ENCODE measurements around the gene ATXN2. TPM values are rescaled to one million over a fixed set of nuclear protein-coding genes. Genes with fewer than 3 reads are reported as not detected.

Gene ATXN2
- total RNA-seq, 2 experiments from 2014 or later, result 32.2 to 35.6 TPM

- H3K36me3 Mint-ChIP-seq (ENCODE audit: low read depth), result peaks cover 2% of the 10 kb centered on the region
- no peaks in the 10 kb centered on the region for H3K9me3 Mint-ChIP-seq
- no peaks in the 10 kb centered on the region for H3K27me3 Mint-ChIP-seq
- H3K27ac Mint-ChIP-seq, result no peak overlapping the region
- DNase-seq (no peak), ATAC-seq (no peak)
- TF ChIP-seq CTCF (IDR thresholded peaks at IDR 0.05), result no peak
- CTCF ChIA-PET, result interaction anchor here (1.7 to 6.3 kb wide), 3 partner anchors 7 to 62 kb away, joined by 4 to 46 read pairs (median 24); no protein-coding TSS in a partner anchor
- intact Hi-C loops (cut with micrococcal nuclease), result no loop called here
- no peak overlapping the region for H3K4me3 Mint-ChIP-seq
- H3K4me1 Mint-ChIP-seq (ENCODE audit: low read depth), result peaks cover 2% of the 10 kb centered on the region
- POLR2A ChIA-PET, result interaction anchor here (1.2 kb wide), 1 partner anchor 10 kb away, joined by 3 read pairs; no protein-coding TSS in a partner anchor
Observed at GRCh38 chr12:111458546-111459172, 140.5 kb downstream of the ATXN2 start.

GRCh38 chr12:111457577-111457976 lies 141.5 kb downstream of the ATXN2 start:
- DNase-seq (no peak), ATAC-seq (no peak)
- CTCF ChIA-PET, result interaction anchor here (1.5 to 40.2 kb wide), 2 partner anchors 26 to 53 kb away, joined by 3 to 1222 read pairs; partner anchors contain the start of gene SH2B3
- POLR2A ChIA-PET, result no interaction called here
- intact Hi-C loops (cut with micrococcal nuclease), result no loop called here
- Mint-ChIP-seq H3K27me3 (no peaks in the 10 kb centered on the region), H3K4me1 (ENCODE audit: low read depth) (peaks cover 2% of the 10 kb centered on the region), H3K9me3 (no peaks in the 10 kb centered on the region), H3K27ac (no peak overlapping the region), H3K36me3 (ENCODE audit: low read depth) (peaks cover 2% of the 10 kb centered on the region), H3K4me3 (no peak overlapping the region)
- no peak for TF ChIP-seq CTCF (IDR thresholded peaks at IDR 0.05)

DNA sequence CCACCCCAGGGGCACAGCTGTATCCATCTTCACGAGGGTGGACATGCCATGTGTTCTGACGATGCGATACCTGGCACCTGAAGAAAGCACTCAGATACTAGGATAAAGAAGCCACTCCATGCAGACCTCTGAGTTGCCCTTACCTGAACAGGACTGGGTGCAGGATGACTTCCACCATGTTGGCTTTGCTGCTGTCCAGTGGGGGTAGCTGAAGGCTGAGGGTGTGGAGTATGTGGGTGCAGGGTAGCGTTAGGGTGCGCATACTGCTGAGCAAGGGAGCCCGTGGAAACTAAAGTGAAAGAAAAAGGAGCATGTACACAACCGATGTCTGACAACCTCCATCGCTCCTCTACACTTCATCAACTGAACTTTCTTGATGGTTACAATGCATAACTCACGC lies 142.0 kb downstream of the ATXN2 start:
- POLR2A ChIA-PET, result interaction anchor here (0.6 to 0.7 kb wide), 2 partner anchors 66 to 96 kb away, joined by 3 read pairs; no protein-coding TSS in a partner anchor
- no peak for TF ChIP-seq CTCF (IDR thresholded peaks at IDR 0.05)

GRCh38 chr12:111455448-111456320 lies 143.4 kb downstream of the ATXN2 start:
- Mint-ChIP-seq H3K9me3 (no peaks in the 10 kb centered on the region), H3K36me3 (ENCODE audit: low read depth) (peaks cover 12% of the 10 kb centered on the region), H3K4me1 (ENCODE audit: low read depth) (peaks cover 13% of the 10 kb centered on the region), H3K27ac (peak overlapping the region; percentile 39), H3K27me3 (no peaks in the 10 kb centered on the region), H3K4me3 (no peak overlapping the region)
- intact Hi-C loops (cut with micrococcal nuclease), result no loop called here
- TF ChIP-seq CTCF (IDR thresholded peaks at IDR 0.05), result no peak
- no peak for ATAC-seq
- POLR2A ChIA-PET, result interaction anchor here (1.0 to 1.7 kb wide), 3 partner anchors 11 to 56 kb away, joined by 3 to 4 read pairs (median 4); no protein-coding TSS in a partner anchor
- CTCF ChIA-PET, result interaction anchor here (0.9 to 40.2 kb wide), 6 partner anchors 28 to 357 kb away, joined by 3 to 1222 read pairs (median 3); partner anchors contain the start of gene SH2B3
- DNase-seq, result no peak

More for the DNA sequence above, 142.0 kb downstream of the ATXN2 start:
- CTCF ChIA-PET, result interaction anchor here (0.9 to 40.2 kb wide), 4 partner anchors 27 to 356 kb away, joined by 3 to 1222 read pairs (median 3); partner anchors contain the start of gene SH2B3
- intact Hi-C loops (cut with micrococcal nuclease), result no loop called here
- Mint-ChIP-seq H3K27me3 (no peaks in the 10 kb centered on the region), H3K9me3 (no peaks in the 10 kb centered on the region), H3K27ac (no peak overlapping the region), H3K36me3 (ENCODE audit: low read depth) (peaks cover 2% of the 10 kb centered on the region), H3K4me3 (no peak overlapping the region), H3K4me1 (ENCODE audit: low read depth) (peaks cover 2% of the 10 kb centered on the region)
- ATAC-seq (no peak), DNase-seq (no peak)

Data from activated CD8-positive, alpha-beta T cell treated with anti-CD3 and anti-CD28 coated beads for 36 hours (primary cell).